Vagina (tissue), 2 donors: Measurements from ENCODE around the gene RNF26.

Experiments
- CTCF ChIP-seq, 3 experiments: fragments of 450-650 bp in 2 of 3; fragments of 200-600 bp in 1 of 3; sonication (generic) in 1 of 3; IDR thresholded peaks; one replicate each; pipeline ENCODE4 v1.5.1; 2017 to 2019; ENCODE audit warnings: antibody characterized with exemption in 3 of 3, mild to moderate bottlenecking in 2 of 3, moderate library complexity in 2 of 3
- POLR2A ChIP-seq, 2 donors: fragments of 450-650 bp; IDR thresholded peaks; one replicate each; pipeline ENCODE4 v1.6.1; 2017; ENCODE audit warnings: antibody characterized with exemption in 2 of 2, mild to moderate bottlenecking in 2 of 2, moderate library complexity in 2 of 2

DNA sequence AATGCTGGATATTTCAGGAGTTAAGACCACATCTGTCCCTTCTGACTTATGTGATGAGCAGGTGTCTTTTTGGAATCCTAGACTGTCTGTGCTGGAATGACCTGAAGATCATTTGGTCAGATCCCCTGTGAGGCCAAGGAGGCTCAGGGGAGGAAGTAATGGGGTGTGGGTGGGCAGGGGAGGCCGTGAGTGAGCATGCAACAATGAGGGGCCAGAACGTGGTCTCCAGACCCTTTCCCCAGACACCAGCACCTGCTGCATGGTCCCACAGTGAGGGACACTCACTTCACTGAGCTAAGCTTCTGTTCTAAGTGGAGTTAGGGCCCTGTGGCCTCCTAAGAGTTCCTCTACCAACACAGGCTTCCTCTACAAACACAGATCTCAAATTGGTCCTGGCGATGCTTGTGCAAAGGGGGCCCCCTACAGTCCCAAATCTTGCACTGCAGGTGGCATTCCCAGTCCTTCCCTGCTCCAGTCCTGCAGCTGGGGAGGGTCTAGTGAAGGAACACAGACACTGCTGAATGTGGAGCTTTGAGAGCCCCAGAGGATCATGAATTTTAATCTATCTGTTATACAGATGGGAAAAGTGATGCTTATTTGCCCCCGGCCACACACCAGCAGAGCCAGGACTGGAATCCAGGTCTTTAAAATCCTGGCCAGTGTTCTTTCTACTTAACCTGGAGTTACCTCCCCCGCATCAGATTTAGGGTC, 39.7 kb downstream of the RNF26 start:
- TF ChIP-seq CTCF (IDR thresholded peaks at IDR 0.05) = peak; percentile 32 to 61 (median 35)
- no peak for TF ChIP-seq POLR2A (IDR thresholded peaks at IDR 0.05)
